Ectodermal cell (in vitro differentiated cells): ENCODE results near the gene TRRAP.

ENCODE experiments used
- H3K27ac ChIP-seq: 2 replicates; pipeline ENCODE4 v1.7.0; 2013; ENCODE audit warnings: mild to moderate bottlenecking, low read depth, low read length; ENCODE audit not compliant: insufficient read depth, poor library complexity, severe bottlenecking
- H3K27me3 ChIP-seq: 2 replicates; pipeline ENCODE4 v1.7.0; 2013; ENCODE audit warnings: mild to moderate bottlenecking, low read length; ENCODE audit not compliant: insufficient read depth, control insufficient read depth, poor library complexity, severe bottlenecking
- H3K36me3 ChIP-seq: one replicate; pipeline ENCODE4 v1.7.0; 2013; ENCODE audit warnings: low read length; ENCODE audit not compliant: control insufficient read depth, insufficient read depth
- H3K4me1 ChIP-seq: one replicate; pipeline ENCODE4 v1.7.0; 2013; ENCODE audit warnings: low read length; ENCODE audit not compliant: control insufficient read depth, insufficient read depth
- H3K4me3 ChIP-seq: 2 replicates; pipeline ENCODE4 v1.7.0; 2013; ENCODE audit warnings: low read depth, low read length, control low read depth; ENCODE audit not compliant: insufficient read depth
- H3K9me3 ChIP-seq: 2 replicates; pipeline ENCODE4 v1.7.0; 2013; ENCODE audit warnings: mild to moderate bottlenecking, low read length, moderate library complexity; ENCODE audit not compliant: control insufficient read depth
- WGBS, 2 experiments: methylation state at CpG; one replicate each; pipeline ENCODE4 v1.1.7; 2013; ENCODE audit warnings: missing lambda C conversion rate in 2 of 2; 5-methylcytosine and 5-hydroxymethylcytosine counted together

Gene TRRAP

GRCh38 chr7:99008181-99008631 lies 129.9 kb downstream of the TRRAP start:
- peaks cover 73% of the 10 kb centered on the region for H3K36me3 ChIP-seq
- no peaks in the 10 kb centered on the region for H3K27me3 ChIP-seq
- H3K4me3 ChIP-seq: no peak overlapping the region
- H3K4me1 ChIP-seq: no peaks in the 10 kb centered on the region
- no peaks in the 10 kb centered on the region for H3K9me3 ChIP-seq
- 94% methylated on average over 23 of the region's 23 CpGs for WGBS, 2 experiments
- no peak overlapping the region for H3K27ac ChIP-seq

- 95 to 96% methylated on average over 11 of the region's 11 CpGs for WGBS, 2 experiments
Measured at GRCh38 chr7:99008921-99009530, 130.7 kb downstream of the TRRAP start.

DNA sequence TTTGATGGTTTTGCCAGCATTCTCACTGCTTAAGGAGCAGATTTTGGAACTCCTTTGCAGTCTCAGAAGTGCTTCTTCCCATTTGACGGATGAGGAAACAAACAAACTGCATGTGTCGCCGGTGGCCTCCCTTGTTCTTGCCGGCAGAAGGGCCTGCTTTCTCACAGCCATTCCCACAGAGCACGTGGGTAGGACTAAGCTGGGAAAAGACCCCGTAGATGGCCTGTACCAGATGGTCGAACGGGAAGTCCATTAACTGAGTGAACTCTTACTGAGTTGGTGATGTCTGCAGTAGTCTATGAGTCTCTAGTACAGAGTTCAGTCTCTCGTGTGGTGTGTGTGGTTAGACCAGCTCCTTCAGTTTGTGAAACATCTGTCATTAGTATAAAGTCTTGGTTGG lies 131.9 kb downstream of the TRRAP start:
- Histone ChIP-seq H3K4me3 (no peak overlapping the region), H3K36me3 (peaks cover 75% of the 10 kb centered on the region), H3K27ac (no peak overlapping the region), H3K4me1 (no peaks in the 10 kb centered on the region), H3K9me3 (no peaks in the 10 kb centered on the region), H3K27me3 (no peaks in the 10 kb centered on the region)
- 93 to 97% methylated on average over 9 of the region's 9 CpGs for WGBS, 2 experiments

More at GRCh38 chr7:99008921-99009530, 130.7 kb downstream of the TRRAP start:
- H3K27me3 ChIP-seq: no peaks in the 10 kb centered on the region
- H3K27ac ChIP-seq: no peak overlapping the region
- peaks cover 77% of the 10 kb centered on the region for H3K36me3 ChIP-seq
- H3K9me3 ChIP-seq: no peaks in the 10 kb centered on the region
- H3K4me3 ChIP-seq: no peak overlapping the region
- no peaks in the 10 kb centered on the region for H3K4me1 ChIP-seq

DNA sequence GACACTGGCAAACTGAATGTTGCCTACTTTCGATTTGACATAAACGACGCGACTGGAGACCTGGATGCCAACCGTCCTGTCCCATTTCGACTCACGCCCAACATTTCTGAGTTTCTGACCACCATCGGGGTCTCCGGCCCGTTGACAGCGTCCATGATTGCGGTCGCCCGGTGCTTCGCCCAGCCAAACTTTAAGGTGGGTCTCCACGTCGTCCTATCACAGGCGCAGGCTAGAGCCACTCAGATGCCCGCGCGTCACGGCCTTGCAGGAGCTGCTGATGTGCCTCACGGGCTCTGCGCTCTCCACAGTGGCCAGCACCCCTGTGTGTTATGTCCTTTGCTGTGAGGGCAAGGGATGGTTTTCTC lies 133.0 kb downstream of the TRRAP start:
- Histone ChIP-seq H3K36me3 (peaks cover 74% of the 10 kb centered on the region), H3K4me1 (no peaks in the 10 kb centered on the region), H3K27ac (no peak overlapping the region), H3K4me3 (no peak overlapping the region), H3K27me3 (no peaks in the 10 kb centered on the region), H3K9me3 (no peaks in the 10 kb centered on the region)
- WGBS, 2 experiments: 97% methylated on average over 24 of the region's 24 CpGs

- Histone ChIP-seq H3K36me3 (peaks cover 70% of the 10 kb centered on the region), H3K27me3 (no peaks in the 10 kb centered on the region)
- 95% methylated on average over 36 of the region's 36 CpGs for WGBS, 2 experiments
Measured at GRCh38 chr7:99011706-99012404, 133.5 kb downstream of the TRRAP start.

DNA sequence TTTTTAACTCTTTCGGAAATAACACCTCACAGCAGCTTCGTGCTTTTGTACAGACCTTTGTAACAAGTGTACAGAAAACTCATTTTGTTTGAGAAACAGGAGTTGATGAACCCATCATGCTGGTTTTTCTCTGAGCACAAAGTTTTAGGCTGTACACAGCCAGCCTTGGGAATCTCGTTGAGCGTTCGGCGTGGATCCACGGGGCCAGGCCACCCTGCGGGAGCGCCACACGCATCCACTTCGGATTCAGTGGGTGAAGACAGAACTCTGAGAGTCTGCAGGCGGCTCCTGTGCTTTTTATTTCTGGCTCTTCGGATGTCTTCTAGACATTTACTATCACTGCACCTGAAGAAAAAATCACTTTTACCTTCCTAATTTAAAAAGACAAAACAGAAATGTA lies 134.4 kb downstream of the TRRAP start:
- Histone ChIP-seq H3K36me3 (peaks cover 66% of the 10 kb centered on the region), H3K4me3 (no peak overlapping the region), H3K27me3 (no peaks in the 10 kb centered on the region), H3K4me1 (no peaks in the 10 kb centered on the region), H3K9me3 (no peaks in the 10 kb centered on the region), H3K27ac (no peak overlapping the region)
- WGBS, 2 experiments: 95 to 96% methylated on average over 13 of the region's 13 CpGs

More at GRCh38 chr7:99011706-99012404, 133.5 kb downstream of the TRRAP start:
- Histone ChIP-seq H3K9me3 (no peaks in the 10 kb centered on the region), H3K27ac (no peak overlapping the region), H3K4me1 (no peaks in the 10 kb centered on the region), H3K4me3 (no peak overlapping the region)

DNA sequence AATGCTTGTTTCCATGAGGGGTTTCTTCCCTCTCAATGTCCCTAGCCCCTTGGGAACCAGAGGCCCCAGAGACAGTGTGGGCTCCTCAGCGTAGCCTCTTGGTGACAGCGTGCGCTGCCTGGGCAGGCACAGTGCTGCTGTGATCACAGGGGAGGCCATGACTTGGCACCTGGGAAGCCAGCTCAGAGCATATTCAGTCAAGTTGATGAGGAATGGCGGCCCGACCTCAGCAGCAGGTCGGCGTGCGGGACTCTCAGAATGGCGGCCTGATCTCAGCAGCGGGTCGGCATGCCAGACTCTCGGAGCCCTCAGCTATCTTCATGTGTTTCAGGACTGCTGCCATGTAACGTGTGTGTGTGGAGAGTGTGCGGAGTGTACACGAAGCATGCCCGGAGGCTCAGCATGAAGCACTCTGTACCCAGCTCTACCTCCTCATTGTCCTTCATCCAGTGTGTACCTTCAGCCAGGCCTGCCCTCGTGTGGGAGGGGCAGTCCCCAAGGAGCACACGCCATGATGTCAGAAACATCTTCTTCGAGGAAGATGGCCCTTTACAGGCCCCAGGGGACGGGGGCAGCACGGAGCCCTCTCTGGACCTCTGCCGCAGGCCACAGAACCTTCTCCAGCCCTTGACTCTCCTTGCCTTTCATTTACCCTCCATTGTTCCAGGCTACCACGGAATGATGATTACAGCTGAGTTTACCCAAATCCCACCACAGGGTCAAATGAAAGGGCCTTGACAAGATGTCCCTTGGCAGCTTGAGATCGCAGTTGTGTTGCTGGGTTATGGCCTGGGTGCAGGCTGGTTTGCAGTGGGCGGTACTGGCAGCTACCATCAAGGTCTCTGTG lies 135.2 kb downstream of the TRRAP start:
- Histone ChIP-seq H3K9me3 (no peaks in the 10 kb centered on the region), H3K4me3 (no peak overlapping the region), H3K27ac (no peak overlapping the region), H3K36me3 (peaks cover 61% of the 10 kb centered on the region), H3K27me3 (no peaks in the 10 kb centered on the region), H3K4me1 (no peaks in the 10 kb centered on the region)
- 93 to 94% methylated on average over 25 of the region's 25 CpGs for WGBS, 2 experiments

DNA sequence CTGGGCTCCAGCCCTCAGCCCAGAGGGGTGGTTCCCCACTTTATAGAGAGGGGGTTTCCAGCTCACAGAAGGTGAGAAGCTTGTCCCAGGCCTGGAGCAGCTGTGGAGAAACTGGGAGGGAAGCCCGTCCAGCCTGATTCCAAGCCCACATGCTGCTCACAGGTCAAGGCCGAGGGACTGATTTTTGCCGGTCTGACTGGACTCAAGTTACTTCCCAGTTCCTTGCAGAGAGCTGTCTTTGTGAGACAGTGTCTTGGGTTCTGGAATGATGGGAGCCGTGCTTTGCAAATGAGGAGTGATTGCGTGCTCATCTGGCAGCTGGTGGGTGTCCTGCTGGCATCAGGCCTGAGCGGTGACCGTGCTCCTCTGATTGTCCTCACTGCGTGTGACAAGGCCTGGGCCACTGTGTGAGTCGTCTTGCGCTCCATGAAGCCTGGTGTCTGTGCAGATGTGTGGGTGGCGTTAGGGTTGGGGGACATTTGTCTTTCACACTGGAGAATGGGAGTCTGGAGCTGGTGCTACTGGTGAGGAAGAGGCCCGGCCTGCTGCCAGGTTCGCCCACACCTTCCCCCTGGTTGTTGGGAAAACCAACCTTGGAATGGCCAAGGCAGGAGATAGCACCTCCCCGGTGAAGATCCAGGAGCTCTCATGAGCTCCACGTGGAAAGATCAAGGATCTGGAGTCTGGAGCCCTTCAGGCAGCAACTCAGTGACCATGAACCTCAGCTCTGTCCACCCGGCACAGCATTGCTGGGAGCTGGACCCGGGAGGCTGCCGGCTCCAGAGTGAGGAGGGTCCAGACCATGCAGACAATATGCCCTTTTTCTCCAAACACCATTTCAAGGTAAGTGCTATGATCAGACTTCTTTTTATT lies 136.0 kb downstream of the TRRAP start:
- peaks cover 56% of the 10 kb centered on the region for H3K36me3 ChIP-seq
- no peak overlapping the region for H3K27ac ChIP-seq
- 96% methylated on average over 18 of the region's 18 CpGs for WGBS, 2 experiments

GRCh38 chr7:99016196-99016595 lies 137.9 kb downstream of the TRRAP start:
- Histone ChIP-seq H3K4me1 (no peaks in the 10 kb centered on the region), H3K4me3 (no peak overlapping the region), H3K9me3 (no peaks in the 10 kb centered on the region), H3K36me3 (peaks cover 42% of the 10 kb centered on the region), H3K27me3 (no peaks in the 10 kb centered on the region), H3K27ac (no peak overlapping the region)
- WGBS, 2 experiments: 95 to 96% methylated on average over 8 of the region's 8 CpGs

More for the DNA sequence above, 136.0 kb downstream of the TRRAP start:
- no peaks in the 10 kb centered on the region for H3K9me3 ChIP-seq
- H3K27me3 ChIP-seq: no peaks in the 10 kb centered on the region
- no peaks in the 10 kb centered on the region for H3K4me1 ChIP-seq
- H3K4me3 ChIP-seq: no peak overlapping the region
